Endothelial cell (in vitro differentiated cells): ENCODE results near the gene ALK. TPM values are rescaled to one million over a fixed set of nuclear protein-coding genes. Genes with fewer than 3 reads are reported as not detected.

Experiments used
- DNase-seq: peaks from one replicate; pipeline ENCODE4 v3.0.0; 2021; ENCODE audit warnings: low spot score
- H3K27ac Mint-ChIP-seq: one replicate; pipeline ENCODE4 v1.8.0; 2021; ENCODE audit warnings: mixed read lengths, inconsistent platforms; ENCODE audit not compliant: unreplicated experiment
- H3K27me3 Mint-ChIP-seq: one replicate; pipeline ENCODE4 v1.8.0; 2021; ENCODE audit warnings: mild to moderate bottlenecking, moderate library complexity, mixed read lengths, inconsistent platforms; ENCODE audit not compliant: unreplicated experiment
- H3K36me3 Mint-ChIP-seq: one replicate; pipeline ENCODE4 v1.8.0; 2021; ENCODE audit warnings: mild to moderate bottlenecking, low read depth, mixed read lengths, inconsistent platforms; ENCODE audit not compliant: unreplicated experiment
- H3K4me1 Mint-ChIP-seq: one replicate; pipeline ENCODE4 v1.8.0; 2021; ENCODE audit warnings: mild to moderate bottlenecking, mixed read lengths, inconsistent platforms; ENCODE audit not compliant: unreplicated experiment
- H3K4me3 Mint-ChIP-seq: one replicate; pipeline ENCODE4 v1.8.0; 2021; ENCODE audit warnings: mild to moderate bottlenecking, mixed read lengths, inconsistent platforms; ENCODE audit not compliant: unreplicated experiment
- H3K9me3 Mint-ChIP-seq: one replicate; pipeline ENCODE4 v1.8.0; 2021; ENCODE audit warnings: mixed read lengths, inconsistent platforms; ENCODE audit not compliant: unreplicated experiment
- total RNA-seq: library from RNA; stranded (reverse); fragmentation: NEBNext Ultra II Directional; extraction: Animal tissue kit (Norgen Biotek cat#: 25700); gene quantifications from one replicate; pipeline ENCODE4 v1.2.1, GENCODE V29; 2021; ENCODE audit not compliant: unreplicated experiment
- TF ChIP-seq, protein P1 (sequence below): fragments of 200-600 bp; sonication (generic); IDR thresholded peaks from one replicate; pipeline ENCODE4 v1.5.0; 2021; ENCODE audit warnings: antibody characterized with exemption; ENCODE audit not compliant: unreplicated experiment

Gene ALK
- total RNA-seq, 1 donor from 2014 or later, result 0.05 TPM

DNA sequence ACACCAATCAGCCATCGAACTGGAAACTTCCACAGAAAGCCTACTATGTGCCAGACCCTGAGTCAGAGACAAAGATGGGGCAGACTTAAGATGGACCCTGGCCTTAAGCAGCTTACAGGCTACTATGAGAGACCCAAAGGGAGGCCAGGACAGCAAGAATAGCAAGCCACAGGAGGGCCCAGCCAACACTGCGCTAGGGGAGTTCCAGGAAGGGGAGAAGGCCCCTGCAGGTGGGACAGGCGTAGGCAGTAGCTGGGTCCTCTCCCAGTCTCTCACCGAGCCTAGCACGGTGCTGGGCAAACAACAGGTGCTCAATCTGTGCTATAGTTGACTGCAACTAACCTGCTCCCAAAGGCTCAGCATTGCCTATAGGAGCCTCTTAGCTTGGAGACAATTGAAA, 670.0 kb downstream of the ALK start:
- H3K4me3 Mint-ChIP-seq, result no peak overlapping the region
- H3K4me1 Mint-ChIP-seq, result no peaks in the 10 kb centered on the region
- no peak for DNase-seq
- H3K9me3 Mint-ChIP-seq, result no peaks in the 10 kb centered on the region
- H3K36me3 Mint-ChIP-seq, result no peaks in the 10 kb centered on the region
- TF ChIP-seq, protein P1, sequence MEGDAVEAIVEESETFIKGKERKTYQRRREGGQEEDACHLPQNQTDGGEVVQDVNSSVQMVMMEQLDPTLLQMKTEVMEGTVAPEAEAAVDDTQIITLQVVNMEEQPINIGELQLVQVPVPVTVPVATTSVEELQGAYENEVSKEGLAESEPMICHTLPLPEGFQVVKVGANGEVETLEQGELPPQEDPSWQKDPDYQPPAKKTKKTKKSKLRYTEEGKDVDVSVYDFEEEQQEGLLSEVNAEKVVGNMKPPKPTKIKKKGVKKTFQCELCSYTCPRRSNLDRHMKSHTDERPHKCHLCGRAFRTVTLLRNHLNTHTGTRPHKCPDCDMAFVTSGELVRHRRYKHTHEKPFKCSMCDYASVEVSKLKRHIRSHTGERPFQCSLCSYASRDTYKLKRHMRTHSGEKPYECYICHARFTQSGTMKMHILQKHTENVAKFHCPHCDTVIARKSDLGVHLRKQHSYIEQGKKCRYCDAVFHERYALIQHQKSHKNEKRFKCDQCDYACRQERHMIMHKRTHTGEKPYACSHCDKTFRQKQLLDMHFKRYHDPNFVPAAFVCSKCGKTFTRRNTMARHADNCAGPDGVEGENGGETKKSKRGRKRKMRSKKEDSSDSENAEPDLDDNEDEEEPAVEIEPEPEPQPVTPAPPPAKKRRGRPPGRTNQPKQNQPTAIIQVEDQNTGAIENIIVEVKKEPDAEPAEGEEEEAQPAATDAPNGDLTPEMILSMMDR, result no peak
- H3K27me3 Mint-ChIP-seq, result peaks cover 4% of the 10 kb centered on the region
- no peak overlapping the region for H3K27ac Mint-ChIP-seq

DNA sequence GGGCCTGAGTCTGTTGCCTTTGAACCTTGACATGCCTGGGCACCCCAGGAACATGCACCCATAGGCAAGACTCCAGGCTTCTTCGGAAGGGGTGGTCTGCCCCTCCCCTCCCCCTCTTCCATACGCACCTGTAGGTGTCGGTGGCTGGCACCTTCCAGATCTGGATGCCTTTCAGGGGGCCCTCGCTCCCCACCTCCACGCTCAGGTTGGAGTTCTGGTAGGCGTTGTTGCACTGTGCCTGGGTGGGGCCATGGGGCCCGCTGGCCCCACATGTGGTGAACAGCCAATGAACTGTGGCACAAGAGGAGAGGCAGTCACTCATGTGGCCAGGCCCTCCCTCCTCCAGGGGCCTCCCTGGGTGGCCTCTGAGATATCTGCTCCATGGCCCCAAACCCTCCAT, 670.4 kb downstream of the ALK start:
- Mint-ChIP-seq H3K27ac (no peak overlapping the region), H3K4me3 (no peak overlapping the region), H3K4me1 (no peaks in the 10 kb centered on the region), H3K36me3 (no peaks in the 10 kb centered on the region), H3K9me3 (no peaks in the 10 kb centered on the region), H3K27me3 (peaks cover 4% of the 10 kb centered on the region)
- TF ChIP-seq, protein P1, result no peak
- DNase-seq, result no peak

DNA sequence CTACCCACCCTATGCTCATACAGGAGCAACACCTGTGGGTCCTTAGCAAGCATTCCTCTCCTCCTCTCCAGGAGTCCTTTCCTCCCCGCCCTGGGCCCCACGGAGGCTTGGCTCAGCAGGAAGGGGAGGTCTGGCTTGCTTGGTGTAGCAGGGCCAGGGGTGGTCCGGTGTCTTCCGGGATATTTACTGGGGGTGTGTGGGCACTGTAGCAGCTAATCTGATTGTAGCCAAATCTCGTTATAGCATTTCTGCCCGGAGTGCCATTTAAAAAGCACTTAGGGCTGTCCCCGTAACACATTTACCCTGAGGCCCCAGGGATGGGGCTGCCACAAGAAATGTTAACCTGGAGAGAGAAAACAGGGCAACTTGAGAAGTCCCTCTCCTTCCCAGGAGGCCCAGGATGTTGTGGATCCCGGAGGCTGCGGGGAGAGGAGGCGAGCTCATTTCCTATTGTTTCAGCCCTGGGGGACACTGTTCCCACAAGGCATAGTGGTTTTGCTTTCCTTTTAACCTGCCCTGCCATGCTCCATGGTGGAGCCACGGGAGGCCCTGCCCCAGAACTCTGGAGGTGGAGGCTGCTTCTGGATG, 671.6 kb downstream of the ALK start:
- H3K4me3 Mint-ChIP-seq, result no peak overlapping the region
- DNase-seq, result no peak
- TF ChIP-seq, protein P1, result no peak
- H3K4me1 Mint-ChIP-seq, result no peaks in the 10 kb centered on the region
- H3K27me3 Mint-ChIP-seq, result no peaks in the 10 kb centered on the region
- no peaks in the 10 kb centered on the region for H3K36me3 Mint-ChIP-seq
- H3K9me3 Mint-ChIP-seq, result no peaks in the 10 kb centered on the region
- no peak overlapping the region for H3K27ac Mint-ChIP-seq

DNA sequence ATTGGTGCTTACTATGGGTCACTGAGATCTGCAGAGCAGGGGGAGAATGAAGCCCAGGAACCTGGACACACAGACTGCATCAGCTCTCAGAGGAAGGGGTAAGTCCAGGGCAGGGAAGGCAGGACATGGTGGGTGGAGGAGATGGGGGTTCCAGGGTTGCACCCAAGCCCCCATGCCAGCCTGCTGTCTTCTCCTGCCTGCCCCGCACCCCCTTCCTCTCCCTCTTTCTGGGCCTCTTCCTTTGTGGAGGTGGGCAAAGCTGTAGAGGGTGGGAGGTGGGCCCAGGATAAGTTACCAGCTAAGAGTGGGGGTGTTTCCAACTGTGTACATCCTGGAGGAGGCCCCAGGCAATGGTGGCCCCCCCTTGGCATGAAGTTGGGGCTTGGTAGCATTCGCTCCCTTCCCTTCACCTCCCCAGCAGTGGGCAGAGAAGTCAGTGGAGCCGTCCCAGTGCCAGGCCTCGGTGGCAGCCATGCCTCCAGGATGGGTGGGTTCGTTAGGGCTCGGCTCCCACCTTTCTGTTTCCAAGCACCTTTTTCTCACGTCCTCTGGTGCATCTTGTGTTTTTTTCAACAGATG, 674.0 kb downstream of the ALK start:
- no peak for DNase-seq
- TF ChIP-seq, protein P1, result no peak
- no peaks in the 10 kb centered on the region for H3K4me1 Mint-ChIP-seq
- H3K36me3 Mint-ChIP-seq, result no peaks in the 10 kb centered on the region
- H3K9me3 Mint-ChIP-seq, result no peaks in the 10 kb centered on the region
- H3K27ac Mint-ChIP-seq, result no peak overlapping the region
- no peak overlapping the region for H3K4me3 Mint-ChIP-seq
- peaks cover 2% of the 10 kb centered on the region for H3K27me3 Mint-ChIP-seq
